Choroid plexus epithelial cell (primary cell): ENCODE data around the gene MRPS14.
"Not testable (repeated sequence)": the region's sequence is repeated elsewhere in the genome, so short reads cannot be mapped to it uniquely, and the experiment has no call there.

Experiments
- DNase-seq: peaks from one replicate; pipeline ENCODE4 v3.0.0-alpha.2; 2010; ENCODE audit warnings: low read depth
- H3K4me3 ChIP-seq: 2 replicates; pipeline ENCODE4 v1.5.1; 2011; ENCODE audit warnings: low read depth, mild to moderate bottlenecking, control low read depth, low read length, moderate library complexity
- CTCF ChIP-seq: conservative IDR thresholded peaks from 2 replicates; pipeline ENCODE4 v1.5.1; 2011; ENCODE audit warnings: low read depth, mild to moderate bottlenecking, control low read depth, inconsistent platforms, low read length, moderate library complexity

Gene MRPS14

GRCh38 chr1:175040324-175040879, 17.2 kb upstream of the MRPS14 start:
- TF ChIP-seq CTCF: no peak
- no peak for DNase-seq
- H3K4me3 ChIP-seq: no peak overlapping the region

- DNase-seq: no peak
- H3K4me3 ChIP-seq: no peak overlapping the region
- TF ChIP-seq CTCF: no peak
Measured at GRCh38 chr1:175037416-175037815, 14.2 kb upstream of the MRPS14 start.

GRCh38 chr1:175036476-175036875, 13.3 kb upstream of the MRPS14 start:
- no peak overlapping the region for H3K4me3 ChIP-seq
- no peak for TF ChIP-seq CTCF
- DNase-seq: no peak

DNA sequence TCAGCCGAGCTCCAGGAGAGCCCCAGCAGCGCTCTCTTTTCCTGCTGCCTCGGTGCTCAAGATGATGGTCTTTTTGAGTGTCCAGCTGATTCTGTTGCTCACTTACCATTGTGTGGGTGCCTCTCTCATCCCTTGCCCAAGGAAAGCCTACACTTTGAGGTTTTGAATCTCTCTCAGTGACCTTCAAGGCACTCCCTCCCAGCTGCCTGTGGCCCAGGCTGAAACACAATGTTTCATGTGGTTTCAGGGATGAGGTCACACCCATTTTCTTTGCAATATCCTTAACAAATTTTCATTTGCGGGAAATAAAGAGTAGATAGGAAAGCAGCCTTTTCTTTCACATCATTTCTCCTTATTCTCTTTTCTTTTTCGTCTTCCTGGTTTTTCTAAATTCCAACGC, 12.6 kb upstream of the MRPS14 start:
- DNase-seq: no peak
- H3K4me3 ChIP-seq: no peak overlapping the region
- TF ChIP-seq CTCF: no peak

- no peak for DNase-seq
- no peak for TF ChIP-seq CTCF
- H3K4me3 ChIP-seq: no peak overlapping the region
Measured at GRCh38 chr1:175034775-175035174, 11.6 kb upstream of the MRPS14 start.

DNA sequence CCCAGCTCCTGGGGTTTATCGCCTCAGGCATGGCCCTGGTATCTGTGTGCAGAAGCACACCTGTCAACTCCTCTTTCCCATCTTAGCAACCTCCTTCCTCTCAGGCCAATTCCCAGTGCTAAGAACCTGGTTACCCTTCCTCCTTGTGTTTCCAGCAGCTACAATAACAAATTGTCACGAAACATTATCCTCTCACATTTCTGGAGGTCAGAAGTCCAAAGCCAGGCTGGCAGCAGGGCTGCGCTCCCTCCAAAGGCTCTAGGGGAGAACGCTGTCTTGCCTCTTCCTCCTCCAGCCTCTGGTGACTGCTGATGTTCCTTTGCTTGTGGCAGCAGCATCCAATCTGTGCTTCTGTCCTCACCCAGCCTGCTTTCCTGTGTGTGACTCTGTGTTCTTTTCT, 10.7 kb upstream of the MRPS14 start:
- DNase-seq: no peak
- H3K4me3 ChIP-seq: no peak overlapping the region
- no peak for TF ChIP-seq CTCF

GRCh38 chr1:175024773-175025172, 1.5 kb upstream of the MRPS14 start:
- no peak overlapping the region for H3K4me3 ChIP-seq
- DNase-seq: no peak
- no peak for TF ChIP-seq CTCF

GRCh38 chr1:175023922-175024242, 657 bp upstream of the MRPS14 start:
- DNase-seq: not testable (repeated sequence)
- peak overlapping the region; percentile 58 for H3K4me3 ChIP-seq
